Measurements from ENCODE around the gene TUBGCP3.

GRCh38 chr13:112456138-112457056 is 131.6 kb downstream of the TUBGCP3 start:
- TF ChIP-seq, protein P1, sequence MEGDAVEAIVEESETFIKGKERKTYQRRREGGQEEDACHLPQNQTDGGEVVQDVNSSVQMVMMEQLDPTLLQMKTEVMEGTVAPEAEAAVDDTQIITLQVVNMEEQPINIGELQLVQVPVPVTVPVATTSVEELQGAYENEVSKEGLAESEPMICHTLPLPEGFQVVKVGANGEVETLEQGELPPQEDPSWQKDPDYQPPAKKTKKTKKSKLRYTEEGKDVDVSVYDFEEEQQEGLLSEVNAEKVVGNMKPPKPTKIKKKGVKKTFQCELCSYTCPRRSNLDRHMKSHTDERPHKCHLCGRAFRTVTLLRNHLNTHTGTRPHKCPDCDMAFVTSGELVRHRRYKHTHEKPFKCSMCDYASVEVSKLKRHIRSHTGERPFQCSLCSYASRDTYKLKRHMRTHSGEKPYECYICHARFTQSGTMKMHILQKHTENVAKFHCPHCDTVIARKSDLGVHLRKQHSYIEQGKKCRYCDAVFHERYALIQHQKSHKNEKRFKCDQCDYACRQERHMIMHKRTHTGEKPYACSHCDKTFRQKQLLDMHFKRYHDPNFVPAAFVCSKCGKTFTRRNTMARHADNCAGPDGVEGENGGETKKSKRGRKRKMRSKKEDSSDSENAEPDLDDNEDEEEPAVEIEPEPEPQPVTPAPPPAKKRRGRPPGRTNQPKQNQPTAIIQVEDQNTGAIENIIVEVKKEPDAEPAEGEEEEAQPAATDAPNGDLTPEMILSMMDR (IDR thresholded peaks at IDR 0.05 in 8 of 11, conservative IDR thresholded peaks at IDR 0.05 in 3 of 11), result no peak
- TF ChIP-seq POLR2A (IDR thresholded peaks at IDR 0.05) (no peak), POLR2AphosphoS5 (IDR thresholded peaks at IDR 0.05) (no peak)

Measured in spleen (tissue), 7 donors.